Activated CD8-positive, alpha-beta memory T cell treated with anti-CD3 and anti-CD28 coated beads, Interleukin-2, amount 50 U/mL, for 1 hour (primary cell): Measurements from ENCODE around the gene DNAJC6.
"Not testable (repeated sequence)": the region's sequence is repeated elsewhere in the genome, so short reads cannot be mapped to it uniquely, and the experiment has no call there.

Experiments
- DNase-seq: peaks from one replicate; pipeline ENCODE4 v3.0.0-alpha.2; 2020; ENCODE audit errors: extremely low read depth

Gene DNAJC6

DNA sequence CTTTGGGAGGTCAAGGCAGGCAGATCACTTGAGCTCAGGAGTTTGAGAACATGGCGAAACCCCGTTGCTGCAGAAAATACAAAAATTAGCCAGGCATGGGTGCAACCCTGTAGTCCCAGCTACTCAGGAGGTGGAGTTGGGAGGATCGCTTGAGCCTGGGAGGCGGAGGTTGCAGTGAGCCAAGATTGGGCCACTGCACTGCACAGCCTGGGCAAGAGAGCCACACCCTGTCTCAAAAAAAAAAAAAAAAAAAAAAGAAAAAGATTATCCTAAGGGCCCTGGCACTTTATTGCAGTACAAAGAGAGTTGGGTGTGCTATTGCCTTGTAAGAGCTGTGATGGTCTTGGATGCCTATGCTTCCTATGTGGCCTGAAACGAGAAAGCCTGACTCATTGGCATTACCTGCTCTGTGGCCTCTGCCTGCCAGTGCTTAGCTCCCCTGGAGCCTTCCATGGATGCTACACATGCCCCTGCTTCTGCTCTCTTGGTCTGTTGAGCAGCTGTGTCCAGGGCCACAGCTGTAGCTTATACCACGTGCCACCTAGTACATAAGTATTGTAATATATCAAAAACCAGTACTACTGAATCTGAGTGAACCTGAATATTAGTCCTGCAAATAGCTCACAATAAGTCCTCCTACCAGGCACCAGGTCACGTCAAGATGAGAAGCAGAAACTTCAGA lies 45.8 kb downstream of the DNAJC6 start:
- no peak for DNase-seq

DNA sequence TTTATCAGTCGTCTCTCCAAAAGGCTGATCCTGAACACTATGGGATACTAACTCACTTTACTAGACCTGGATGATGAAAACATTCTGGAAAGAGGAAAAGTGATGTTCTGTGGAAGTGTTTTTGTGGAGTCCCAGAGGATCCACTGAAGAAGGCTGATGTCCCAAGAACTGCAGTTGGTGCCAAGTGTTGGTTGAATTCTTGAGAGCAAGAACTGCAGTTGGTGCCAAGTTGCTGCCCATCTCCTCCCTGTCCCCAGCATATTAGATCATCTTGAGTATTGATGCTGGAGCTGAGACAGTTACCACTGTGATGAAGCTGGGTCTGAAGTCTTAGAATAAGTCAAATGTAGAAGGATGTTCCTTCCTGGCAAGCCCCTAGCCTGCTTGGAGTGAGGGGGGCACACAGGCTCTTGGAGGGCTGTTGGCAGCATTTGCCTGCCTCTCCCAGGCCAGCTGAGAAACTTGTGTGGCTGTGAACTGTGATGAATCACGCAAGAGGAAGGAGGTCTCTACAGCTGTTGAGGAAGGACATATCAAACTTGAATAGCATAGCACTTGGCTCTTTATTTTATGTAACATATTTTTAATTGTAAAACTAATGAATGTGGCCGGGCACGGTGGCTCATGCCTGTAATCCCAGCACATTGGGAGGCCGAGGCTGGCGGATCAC lies 48.1 kb downstream of the DNAJC6 start:
- no peak for DNase-seq

DNA sequence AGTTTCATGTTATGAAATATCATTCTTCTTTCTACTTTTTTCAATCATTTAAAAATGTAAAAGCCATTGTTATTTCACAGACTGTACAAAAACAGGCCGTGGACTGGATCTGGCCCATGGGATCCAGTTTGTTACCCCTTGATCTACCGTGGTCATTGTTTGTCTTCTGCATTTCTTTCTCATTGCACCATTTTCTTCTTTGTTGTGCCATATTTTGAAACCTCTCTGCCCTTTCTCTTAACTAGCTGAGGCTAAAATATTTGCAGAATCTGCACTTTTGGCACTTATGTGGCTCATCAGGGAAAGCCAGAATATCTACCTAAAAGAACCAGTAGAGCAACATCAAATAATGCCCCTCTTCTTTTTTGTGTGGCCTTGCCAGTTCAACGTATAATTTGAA lies 50.5 kb downstream of the DNAJC6 start:
- no peak for DNase-seq

DNA sequence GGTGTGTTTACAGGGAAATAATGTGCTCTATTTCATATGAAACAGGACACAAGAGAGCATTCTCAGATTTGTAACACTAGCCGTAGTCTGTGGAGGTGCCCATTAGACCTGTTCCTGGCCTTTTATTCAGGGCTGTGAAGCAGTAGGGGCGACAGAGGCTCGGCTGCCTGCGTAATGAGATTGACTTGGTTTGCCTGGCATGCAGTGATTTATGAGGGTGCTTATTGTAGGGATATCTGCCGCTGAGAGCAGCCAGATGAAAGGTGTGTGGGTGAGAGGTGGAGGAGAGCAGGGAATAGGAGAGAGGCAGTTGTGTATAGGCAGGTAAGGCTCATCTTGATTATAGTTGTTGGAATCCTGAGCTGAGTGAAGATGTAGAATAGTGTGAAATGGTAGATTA lies 51.3 kb downstream of the DNAJC6 start:
- DNase-seq: no peak

DNA sequence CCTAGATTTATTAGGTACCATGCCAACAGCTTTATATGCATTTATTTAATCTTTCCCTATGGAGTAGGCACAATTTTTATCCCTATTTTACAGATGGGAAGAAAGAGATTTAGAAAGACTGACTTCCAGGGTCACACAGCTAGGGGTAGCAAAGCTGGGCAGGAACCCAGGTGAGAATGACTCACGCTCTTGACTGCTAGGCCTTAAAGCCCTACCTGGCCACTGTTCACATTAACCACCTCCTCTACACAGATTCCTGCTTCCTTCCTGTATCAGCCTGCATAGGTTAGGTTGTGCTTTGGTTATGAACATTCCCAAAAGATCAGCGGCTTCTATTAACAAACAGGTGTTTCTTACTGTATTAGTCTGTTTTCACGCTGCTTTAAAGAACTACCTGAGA lies 53.2 kb downstream of the DNAJC6 start:
- DNase-seq: no peak

DNA sequence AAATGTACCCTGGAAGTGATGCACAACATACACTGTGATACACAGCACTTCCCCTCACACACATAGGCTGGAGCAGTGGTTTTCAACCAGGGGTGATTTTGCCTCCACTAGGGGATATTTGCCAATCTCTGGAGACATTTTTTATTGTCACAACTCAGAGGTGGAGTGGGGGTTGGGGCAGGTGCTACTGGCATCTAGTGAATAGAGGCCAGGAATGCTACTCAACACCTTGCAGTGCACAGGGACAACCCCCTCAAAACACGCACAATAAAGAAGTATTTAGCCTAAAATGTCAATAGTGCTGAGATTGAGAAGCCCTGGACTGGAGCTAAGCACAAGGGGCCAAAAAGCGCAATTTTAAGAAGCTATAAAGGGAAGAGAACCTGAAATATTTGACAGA lies 54.1 kb downstream of the DNAJC6 start:
- DNase-seq: no peak

DNA sequence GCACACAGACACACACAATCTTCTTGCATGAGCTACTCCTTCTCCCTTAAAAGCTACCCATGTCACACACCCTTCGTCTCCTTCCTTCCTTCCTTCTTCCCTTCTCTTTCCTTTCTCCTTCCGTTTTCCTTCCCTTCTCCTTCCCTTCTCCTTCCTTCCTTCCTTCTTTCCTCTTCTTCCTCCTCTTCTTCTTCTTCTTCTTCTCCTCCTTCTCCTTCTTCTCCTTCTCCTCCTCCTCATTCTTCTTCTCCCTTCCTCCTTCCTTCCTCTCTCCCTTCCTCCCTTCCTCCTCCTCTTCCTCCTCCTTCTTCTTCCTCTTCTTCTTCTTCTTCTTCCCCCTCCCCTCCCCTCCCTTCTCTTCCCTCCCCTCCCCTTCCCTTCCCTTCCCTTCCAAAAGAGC lies 59.1 kb downstream of the DNAJC6 start:
- DNase-seq: no peak

DNA sequence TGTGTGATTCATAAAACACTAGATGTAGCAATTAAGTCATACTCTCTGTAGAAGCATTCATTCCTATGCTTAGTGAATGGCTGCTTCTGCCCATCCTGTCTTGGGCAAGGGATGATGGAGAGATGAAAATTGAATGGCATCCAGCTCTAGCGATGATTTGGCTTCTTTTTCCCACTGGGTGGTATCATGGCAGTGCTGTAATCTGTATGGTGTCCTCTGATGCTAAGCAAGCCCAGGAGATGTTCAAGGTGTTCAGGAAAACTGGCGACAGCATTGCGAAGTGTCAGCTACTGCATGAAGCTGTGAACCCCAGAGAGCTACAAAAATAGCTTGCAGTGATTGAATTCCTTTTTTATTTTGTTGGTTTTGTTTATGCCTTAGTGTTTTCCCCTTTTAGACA lies 62.2 kb downstream of the DNAJC6 start:
- no peak for DNase-seq

DNA sequence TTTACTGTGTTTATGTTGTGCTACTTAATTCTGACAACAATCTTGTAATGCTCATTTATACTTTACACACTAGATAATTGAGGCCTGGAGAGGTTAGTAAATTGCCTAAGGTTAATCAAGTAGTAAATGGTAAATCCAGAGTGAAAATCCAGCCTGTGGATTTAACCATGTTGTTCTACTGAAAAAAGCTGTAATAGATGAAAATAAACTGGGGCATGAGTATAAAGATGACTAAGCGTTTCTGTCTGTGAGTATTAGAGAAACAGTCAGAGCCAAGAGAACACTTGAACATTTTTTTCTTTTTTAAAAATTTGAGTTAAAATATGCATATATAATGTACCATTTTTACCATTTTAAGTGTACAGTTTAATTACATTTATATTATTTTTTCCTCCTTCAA lies 63.2 kb downstream of the DNAJC6 start:
- no peak for DNase-seq

DNA sequence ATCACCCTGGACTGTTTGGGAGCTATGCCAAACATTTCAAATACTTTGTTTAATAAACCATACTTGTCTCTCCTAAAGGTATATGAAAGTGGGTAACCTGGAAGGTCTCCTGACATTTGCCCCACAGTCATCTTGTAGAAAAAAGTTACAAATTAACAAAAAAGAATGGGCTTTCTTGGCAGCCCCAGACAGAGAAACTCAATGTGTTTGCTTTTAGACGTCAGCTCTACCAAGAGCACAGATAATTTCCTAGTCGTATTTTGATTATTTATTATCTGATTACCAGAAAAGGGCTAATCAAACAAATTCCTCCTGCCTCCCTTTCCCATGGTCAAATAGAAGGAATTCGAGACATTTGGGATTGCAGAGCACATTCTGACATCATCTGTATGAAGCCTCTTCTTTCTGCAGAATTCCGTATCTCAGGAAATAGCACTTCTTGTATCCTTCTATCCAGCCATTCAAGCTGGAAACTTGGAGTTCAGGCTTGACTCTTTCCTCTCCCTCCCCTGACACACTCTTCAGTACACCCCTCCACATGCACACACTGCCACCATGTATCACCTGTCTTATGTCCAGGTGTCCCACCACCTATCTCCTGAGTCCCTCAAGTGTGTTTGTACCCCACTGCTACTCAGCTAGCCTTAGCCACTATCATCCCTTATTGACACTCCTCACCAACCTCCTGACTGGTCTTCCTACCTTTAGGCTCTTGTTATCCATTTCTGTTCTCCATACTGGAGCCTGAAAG lies 68.3 kb downstream of the DNAJC6 start:
- DNase-seq: no peak

DNA sequence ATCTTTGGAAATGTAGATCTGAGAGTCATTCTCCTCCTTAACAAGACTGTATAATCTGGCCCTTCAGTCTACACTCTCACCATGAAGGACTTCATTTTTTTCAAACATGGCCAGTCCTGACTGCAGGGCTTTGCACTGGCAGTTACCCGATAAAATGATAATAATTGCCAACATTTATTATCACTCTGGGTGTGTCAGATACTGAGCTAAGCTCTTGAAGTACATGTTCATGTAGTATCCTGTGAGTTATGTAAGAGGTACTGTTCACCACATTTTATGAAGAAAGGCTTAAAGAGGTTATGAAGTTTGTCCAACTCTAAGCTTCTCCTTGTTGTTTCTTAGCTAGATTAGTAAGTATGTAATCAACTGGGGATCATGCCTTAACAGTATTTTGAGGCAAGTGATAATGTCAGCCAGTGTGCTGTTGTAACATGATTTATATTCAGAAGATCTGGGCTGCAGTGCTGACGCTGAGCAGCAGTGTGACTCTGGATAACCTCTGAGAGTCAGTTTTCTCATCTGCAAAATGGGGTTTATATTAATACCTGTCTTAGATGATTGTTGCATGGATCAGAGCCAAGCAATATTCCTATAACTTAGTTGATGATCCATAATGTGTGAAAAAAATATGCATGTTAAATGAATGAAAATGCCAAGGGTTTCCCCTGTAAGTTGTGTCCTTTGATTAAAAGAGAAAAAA lies 69.1 kb downstream of the DNAJC6 start:
- no peak for DNase-seq

DNA sequence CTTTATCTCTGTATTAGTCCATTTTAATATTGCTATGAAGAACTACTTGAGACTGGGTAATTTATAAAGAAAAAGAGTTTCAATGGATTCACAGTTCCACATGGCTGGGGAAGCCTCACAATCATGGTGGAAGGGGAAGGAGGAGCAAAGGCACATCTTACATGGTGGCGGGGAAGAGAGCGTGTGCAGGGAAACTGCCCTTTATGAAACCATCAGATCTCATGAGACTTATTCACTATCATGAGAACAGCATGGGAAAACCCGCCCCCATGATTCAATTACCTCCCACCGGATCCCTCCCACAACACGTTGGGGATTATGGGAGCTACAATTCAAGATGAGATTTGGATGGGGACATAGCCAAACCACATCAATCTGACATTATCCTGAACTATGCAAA lies 75.1 kb downstream of the DNAJC6 start:
- DNase-seq: not testable (repeated sequence)

DNA sequence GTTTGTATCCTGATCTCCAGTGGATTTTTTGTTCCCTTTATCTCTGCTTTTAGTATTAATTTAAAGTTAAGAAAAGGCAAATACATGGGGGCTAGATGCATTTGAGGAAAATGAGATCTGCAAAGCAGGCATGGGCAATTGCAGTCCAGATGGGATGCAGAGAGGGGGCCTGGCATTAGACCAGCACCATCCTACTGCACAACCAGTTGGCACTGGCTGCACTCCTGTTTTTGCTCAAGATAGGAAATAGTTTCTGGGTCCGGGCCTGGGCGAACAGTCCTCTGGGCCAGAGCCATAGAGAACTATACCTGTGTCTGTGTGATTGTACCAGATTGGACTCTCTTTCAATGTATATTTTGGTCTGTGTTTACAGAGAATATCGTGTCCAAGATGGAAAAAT lies 77.1 kb downstream of the DNAJC6 start:
- no peak for DNase-seq

DNA sequence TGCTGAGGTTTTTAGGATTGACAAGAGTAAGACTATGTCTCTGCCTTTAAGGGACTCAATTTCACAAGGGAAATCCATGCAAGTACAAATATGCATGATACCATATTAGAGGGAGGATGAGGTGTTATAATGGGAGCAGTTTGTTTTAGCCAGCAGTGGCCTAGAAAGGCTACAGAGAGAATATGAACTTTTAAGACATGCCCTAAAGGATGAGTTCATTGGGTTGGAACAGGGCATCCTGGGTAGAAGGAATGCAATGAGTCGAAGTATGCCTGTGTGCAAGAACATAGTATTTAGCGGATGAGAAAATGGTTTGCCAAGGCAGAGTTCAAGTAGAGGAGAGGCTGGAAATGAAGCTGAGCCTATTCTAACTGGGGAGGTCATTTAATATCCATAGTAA lies 78.5 kb downstream of the DNAJC6 start:
- no peak for DNase-seq

DNA sequence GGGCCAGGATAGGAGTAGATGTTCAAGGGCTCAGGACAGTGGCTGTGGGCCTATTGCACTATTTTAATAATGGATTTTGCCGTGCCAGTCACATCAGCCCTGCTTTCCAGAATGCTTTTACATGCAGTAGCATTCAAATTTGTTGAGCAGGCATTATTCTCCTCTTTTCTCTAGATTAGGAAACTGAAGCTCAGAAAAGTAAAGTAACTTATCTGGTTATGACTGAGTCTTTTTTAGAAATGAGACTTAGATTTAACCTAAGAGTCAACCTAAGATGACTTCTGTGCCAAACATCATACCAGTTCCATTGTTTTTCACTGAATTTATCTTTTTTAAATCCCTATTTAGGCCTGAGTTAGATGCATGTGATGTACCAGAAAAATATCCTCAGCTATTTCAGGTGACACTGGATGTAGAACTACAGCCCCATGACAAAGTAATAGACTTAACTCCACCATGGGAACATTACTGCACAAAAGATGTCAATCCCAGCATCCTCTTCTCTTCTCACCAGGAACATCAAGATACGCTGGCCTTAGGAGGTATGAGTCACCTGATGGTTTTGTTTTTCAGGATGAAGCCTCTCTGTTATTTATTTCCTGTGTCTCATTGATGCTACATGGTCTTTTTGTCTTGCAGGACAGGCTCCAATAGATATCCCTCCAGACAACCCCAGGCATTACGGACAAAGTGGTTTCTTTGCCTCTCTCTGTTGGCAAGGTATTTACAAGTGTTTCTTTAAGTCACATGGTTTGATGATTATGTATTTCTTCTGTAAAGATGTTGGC lies 79.8 kb downstream of the DNAJC6 start:
- no peak for DNase-seq

DNA sequence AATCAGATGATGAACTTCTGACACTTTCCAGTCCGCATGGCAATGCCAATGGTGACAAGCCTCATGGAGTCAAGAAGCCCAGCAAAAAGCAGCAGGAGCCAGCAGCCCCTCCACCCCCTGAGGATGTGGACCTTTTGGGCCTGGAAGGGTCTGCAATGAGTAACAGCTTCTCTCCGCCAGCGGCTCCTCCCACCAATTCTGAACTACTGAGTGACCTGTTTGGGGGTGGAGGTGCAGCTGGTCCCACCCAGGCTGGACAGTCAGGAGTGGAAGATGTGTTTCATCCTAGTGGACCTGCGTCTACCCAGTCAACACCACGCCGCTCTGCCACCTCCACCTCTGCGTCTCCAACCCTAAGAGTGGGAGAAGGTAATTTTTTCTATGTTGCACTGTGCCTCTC lies 83.2 kb downstream of the DNAJC6 start:
- DNase-seq: no peak

DNA sequence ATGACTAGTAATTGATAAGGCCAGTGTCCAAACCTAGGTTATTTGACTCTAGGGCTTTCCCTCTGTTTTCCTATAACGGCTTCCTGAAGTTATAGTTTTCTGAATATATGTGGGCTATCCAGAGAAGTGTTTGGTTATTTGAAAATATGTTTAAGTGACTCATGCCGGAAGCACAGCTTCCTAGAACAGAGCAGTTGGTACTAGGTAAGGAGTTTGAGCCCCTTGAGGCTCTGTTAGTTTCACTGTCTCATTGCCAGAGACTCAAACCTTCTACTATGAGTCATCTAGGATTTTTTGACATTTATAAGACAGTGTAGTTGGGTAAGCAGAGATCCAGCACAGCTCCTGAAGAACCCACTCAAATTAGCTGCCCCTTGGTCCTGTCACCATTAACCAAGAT lies 84.0 kb downstream of the DNAJC6 start:
- no peak for DNase-seq

DNA sequence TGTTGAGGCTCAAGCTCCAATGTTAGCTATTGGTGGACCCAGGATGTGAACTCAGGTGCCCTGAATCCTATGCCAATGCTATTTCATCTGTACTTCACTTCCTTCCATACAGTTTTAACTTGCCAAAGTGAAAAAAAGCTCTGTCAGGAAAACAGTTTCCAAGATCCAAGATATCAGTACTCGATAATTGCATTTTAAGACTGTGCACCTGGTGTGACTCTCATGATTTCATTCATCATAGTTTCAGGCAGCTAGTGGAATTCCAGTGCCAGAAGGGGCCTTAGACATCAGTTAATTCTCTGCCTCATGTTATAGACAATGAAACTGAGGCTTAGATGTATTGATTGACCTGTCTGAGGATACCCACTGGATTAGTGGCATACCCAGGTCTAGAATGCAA lies 84.6 kb downstream of the DNAJC6 start:
- no peak for DNase-seq

DNA sequence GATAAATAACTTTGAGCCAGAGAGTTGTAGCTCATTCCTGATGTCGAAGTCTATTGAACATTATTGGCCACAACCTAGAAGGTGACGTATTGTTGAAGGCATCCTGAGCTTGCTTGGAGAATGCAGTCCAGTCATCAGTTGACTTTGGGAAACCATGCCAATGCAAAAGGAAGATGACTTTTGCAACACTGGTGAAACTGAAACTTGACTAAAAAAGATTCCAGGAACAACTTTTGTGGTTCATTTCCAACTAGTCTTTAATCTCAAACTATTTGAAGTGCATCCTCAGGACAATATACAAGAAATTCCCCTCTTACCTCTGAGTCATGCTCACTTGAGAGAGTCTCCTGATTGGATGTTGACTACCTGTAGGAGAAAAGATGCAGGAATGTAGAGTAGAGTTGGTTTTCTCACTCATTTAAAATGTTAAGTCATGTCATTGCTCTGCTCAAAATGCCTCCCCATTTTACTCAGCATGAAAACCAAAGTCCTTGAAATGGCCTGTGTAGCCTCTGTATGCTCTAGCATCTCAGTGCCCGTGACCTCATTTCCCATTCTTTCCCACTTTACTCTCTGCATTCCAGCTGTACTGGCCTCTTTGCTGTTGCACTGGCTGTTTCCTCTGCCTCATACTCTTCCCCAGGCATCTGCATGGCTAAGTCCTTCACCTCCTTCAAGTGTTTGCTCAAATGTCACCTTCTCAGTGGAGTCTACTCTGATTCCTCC lies 86.7 kb downstream of the DNAJC6 start:
- no peak for DNase-seq

DNA sequence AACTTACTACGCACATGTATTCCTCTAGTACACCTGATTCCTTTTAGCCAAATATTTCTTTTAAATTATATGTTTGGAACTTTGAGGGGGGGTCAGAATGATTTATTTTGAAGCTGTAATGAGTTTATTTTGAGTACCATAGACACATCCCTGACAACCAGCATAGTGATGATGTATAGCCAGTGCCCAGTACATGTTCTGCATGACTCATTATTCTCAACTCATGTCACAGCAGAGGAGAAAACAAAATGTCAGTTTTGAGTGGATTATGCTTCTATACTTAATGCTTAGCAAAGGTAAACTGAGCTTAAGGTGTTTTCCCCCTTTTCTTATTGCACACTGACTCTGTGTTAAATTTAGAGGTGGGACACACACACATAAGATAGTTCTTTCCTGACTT lies 88.7 kb downstream of the DNAJC6 start:
- DNase-seq: no peak

DNA sequence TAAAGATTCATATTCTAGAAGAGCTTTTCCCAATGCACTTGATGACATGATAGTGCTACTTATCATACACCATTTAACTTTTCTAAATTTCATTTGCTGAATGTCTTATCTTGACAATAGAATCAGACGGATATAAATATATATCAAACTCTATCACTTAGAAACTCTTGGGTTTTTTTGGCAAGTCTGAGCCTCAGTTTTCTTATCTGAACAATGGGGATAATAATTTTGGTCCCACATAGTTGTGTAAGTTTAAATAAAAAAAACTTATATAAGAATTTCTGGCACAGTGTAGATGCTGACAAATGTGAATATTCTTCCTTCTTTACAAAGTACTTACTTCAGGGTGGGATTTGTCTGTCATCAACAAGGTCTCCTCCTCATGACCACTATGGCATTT lies 89.7 kb downstream of the DNAJC6 start:
- no peak for DNase-seq
